Esophagus muscularis mucosa (tissue), 4 donors: ENCODE data around the gene SHC1. TPM values are rescaled to one million over a fixed set of nuclear protein-coding genes. Genes with fewer than 3 reads are reported as not detected.

Experiments used
- DNase-seq: peaks from one replicate; pipeline ENCODE4 v3.0.0-alpha.2; 2017; ENCODE audit errors: extremely low spot score
- H3K27ac ChIP-seq, 4 donors: fragments of 200-600 bp; sonication (generic); replicated peaks in 1 of 4; 1 replicate in 3 of 4; 2 replicates in 1 of 4; pipeline ENCODE4 v1.5.1; 2016 to 2019; ENCODE audit warnings: mild to moderate bottlenecking in 1 of 4
- H3K27me3 ChIP-seq, 4 donors: fragments of 200-600 bp; sonication (generic); one replicate each; pipeline versions ENCODE4 v1.5.1 to v1.6.0; 2016 to 2019
- H3K36me3 ChIP-seq, 4 donors: fragments of 200-600 bp; sonication (generic); one replicate each; pipeline ENCODE4 v1.5.1; 2016 to 2019
- H3K4me1 ChIP-seq, 4 donors: fragments of 200-600 bp; sonication (generic); one replicate each; pipeline ENCODE4 v1.5.1; 2016 to 2019
- H3K4me3 ChIP-seq, 4 donors: fragments of 200-600 bp; sonication (generic); 1 replicate in 2 of 4; 2 replicates in 2 of 4; pipeline ENCODE4 v1.5.1; 2016 to 2019; ENCODE audit warnings: mild to moderate bottlenecking in 4 of 4, moderate library complexity in 1 of 4
- H3K9me3 ChIP-seq, 4 donors: fragments of 200-600 bp; sonication (generic); 1 replicate in 3 of 4; 2 replicates in 1 of 4; pipeline ENCODE4 v1.5.1; 2016 to 2019
- EP300 ChIP-seq: sonication (generic); formaldehyde crosslinking; IDR thresholded peaks from one replicate; pipeline ENCODE4 v1.6.1; 2017; ENCODE audit warnings: antibody characterized with exemption
- POLR2A ChIP-seq: fragments of 450-650 bp; IDR thresholded peaks from one replicate; pipeline ENCODE4 v1.6.1; 2017; ENCODE audit warnings: antibody characterized with exemption, moderate library complexity, mild to moderate bottlenecking, low read depth
- POLR2AphosphoS5 ChIP-seq, 2 donors: sonication (generic); formaldehyde crosslinking; IDR thresholded peaks; one replicate each; pipeline ENCODE4 v1.6.1; 2017; ENCODE audit warnings: antibody characterized with exemption in 2 of 2
- WGBS: methylation state at CpG from one replicate; pipeline ENCODE4 v1.1.5; 2018; 5-methylcytosine and 5-hydroxymethylcytosine counted together
- intact Hi-C: fragments of 100-400 bp; cut with DNase I; formaldehyde crosslinking; loops from one replicate; pipeline ENCODE4 v1.15.1; 2023
- total RNA-seq, 4 donors: library from RNA; depleted of rRNA; stranded (reverse); fragments of >200 nt; gene quantifications; one replicate each; pipeline versions ENCODE4 v1.1.0 to v1.2.1, GENCODE V29; 2016
- TF ChIP-seq, protein P1 (sequence below), 3 experiments: fragments of 200-600 bp in 2 of 3; fragments of 450-650 bp in 1 of 3; sonication (generic) in 2 of 3; IDR thresholded peaks; one replicate each; pipeline ENCODE4 v1.5.1; 2017 to 2019; ENCODE audit warnings: antibody characterized with exemption in 3 of 3, mild to moderate bottlenecking in 2 of 3, moderate library complexity in 1 of 3

Gene SHC1
- total RNA-seq, 4 donors from 2014 or later, result 60.6 to 101 (median 93.4) TPM

DNA sequence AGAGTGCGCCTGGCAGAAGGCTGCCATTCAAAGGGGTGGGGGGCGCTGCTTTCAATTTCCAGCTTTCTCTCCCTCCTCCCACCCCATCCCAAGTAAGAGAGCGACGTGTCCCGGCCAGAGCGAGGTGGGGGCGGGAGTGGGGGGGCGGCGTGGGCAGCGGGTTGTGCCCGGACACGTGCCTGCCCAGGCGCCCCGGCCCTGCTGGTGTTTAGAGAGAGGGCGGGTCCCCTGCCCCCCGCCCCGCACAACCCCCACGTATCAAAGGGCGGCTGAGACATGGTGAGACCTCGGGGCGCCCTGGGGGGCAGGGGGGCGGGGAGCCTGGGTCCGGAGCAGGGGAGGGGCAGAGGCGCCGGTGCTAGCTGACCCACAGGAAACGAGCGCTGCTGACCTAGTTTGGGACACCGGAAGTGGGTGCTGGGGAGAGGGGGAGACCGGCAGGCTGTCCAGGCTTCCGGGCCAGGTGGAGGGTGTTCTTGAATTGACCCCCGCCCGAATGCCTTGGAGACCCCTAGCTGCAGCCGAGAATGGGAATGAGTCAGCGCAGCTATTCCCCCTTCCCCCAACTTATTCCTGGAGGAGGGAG is 33.3 kb upstream of the SHC1 start:
- Histone ChIP-seq H3K9me3 (no peaks in the 10 kb centered on the region), H3K27ac (peak overlapping the region; percentile 97 to 99 (median 98)), H3K4me1 (peaks cover 60 to 75% (median 70%) of the 10 kb centered on the region in 4 donors), H3K27me3 (no peaks in the 10 kb centered on the region), H3K4me3 (peak overlapping the region; percentile 80 to 97 (median 92)), H3K36me3 (no peaks in the 10 kb centered on the region)
- TF ChIP-seq, protein P1, sequence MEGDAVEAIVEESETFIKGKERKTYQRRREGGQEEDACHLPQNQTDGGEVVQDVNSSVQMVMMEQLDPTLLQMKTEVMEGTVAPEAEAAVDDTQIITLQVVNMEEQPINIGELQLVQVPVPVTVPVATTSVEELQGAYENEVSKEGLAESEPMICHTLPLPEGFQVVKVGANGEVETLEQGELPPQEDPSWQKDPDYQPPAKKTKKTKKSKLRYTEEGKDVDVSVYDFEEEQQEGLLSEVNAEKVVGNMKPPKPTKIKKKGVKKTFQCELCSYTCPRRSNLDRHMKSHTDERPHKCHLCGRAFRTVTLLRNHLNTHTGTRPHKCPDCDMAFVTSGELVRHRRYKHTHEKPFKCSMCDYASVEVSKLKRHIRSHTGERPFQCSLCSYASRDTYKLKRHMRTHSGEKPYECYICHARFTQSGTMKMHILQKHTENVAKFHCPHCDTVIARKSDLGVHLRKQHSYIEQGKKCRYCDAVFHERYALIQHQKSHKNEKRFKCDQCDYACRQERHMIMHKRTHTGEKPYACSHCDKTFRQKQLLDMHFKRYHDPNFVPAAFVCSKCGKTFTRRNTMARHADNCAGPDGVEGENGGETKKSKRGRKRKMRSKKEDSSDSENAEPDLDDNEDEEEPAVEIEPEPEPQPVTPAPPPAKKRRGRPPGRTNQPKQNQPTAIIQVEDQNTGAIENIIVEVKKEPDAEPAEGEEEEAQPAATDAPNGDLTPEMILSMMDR (IDR thresholded peaks at IDR 0.05), result no peak
- TF ChIP-seq POLR2A (peak; percentile 33), EP300 (no peak), POLR2AphosphoS5 (IDR thresholded peaks at IDR 0.05) (peak; percentile 42 to 57)
- 20% methylated on average over 1 of the region's 34 CpGs for WGBS
- no peak for DNase-seq
- intact Hi-C loops, result no loop called here

DNA sequence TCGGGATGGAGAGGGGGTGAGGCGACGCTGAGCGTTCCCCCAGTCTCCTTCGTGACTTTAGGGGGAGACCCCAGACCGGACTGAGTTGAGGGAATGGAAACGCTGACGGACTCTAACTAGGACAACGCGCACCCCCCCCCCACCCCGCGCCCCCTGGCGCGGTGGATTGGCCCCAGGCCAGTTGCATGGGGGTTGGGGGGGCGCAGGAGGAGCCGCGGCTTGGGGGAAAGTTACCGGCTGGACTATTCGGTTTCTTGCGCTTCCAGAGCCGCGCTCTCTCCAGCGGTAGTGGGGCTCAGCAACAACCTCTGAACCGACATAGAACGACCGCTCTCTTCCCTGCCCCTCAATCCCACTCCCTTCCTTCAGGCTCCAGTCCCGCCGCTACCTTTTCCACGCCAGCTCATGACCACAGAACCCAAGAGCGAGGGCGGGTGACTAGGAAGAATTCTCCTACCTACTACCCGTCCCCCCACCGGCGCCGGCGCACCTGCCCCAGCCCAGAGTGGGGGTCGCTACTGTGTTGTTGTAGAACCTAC is 32.7 kb upstream of the SHC1 start:
- WGBS, result 2% methylated on average over 28 of the region's 37 CpGs
- TF ChIP-seq, protein P1 (IDR thresholded peaks at IDR 0.05), result no peak
- TF ChIP-seq EP300 (no peak), POLR2A (no peak), POLR2AphosphoS5 (IDR thresholded peaks at IDR 0.05) (no peak)
- Histone ChIP-seq H3K27me3 (no peaks in the 10 kb centered on the region), H3K4me3 (peak overlapping the region; percentile 80 to 97 (median 92)), H3K4me1 (peaks cover 57 to 75% (median 69%) of the 10 kb centered on the region in 4 donors), H3K27ac (peak overlapping the region; percentile 97 to 99 (median 98)), H3K36me3 (no peaks in the 10 kb centered on the region), H3K9me3 (no peaks in the 10 kb centered on the region)
- DNase-seq, result no peak
- intact Hi-C loops, result no loop called here

DNA sequence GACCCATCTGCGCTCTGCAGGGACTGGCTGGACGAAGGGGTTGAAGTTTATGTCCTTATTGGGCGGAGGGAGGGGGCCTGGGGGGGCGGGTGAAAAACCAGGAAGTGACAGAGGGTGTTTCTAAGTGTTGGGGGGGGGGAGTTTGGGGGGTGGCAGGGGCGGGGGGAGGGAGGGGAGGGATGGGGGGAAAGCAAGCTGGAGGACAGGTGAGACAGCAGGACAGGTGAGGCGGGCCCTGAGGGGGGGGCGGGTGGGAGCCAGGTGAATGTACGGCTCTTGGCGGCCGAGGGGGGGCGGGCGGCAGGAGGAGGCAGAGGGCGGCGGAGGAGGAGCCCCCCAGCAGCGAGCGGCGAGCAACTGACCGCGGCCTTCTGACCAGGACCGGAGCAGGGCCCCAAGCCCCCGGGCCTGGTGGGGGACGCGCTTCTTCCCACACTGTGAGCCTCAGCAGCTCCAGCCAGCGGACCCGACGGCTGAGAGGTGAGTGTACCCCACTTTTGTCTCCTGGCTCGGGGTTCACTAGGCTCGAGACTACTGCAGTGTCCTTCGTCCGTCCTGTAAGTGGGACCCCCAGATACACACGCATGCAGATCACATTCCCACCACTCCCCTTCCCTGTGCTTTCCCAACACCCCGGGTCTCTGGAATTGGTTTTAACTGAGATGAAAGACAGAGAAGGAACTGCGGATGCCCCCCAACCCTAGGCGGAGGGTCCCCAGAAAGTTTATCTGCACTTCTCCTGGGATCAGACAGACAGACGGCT is 32.1 kb upstream of the SHC1 start, which contains the start of gene ZBTB7B:
ZBTB7B (plus strand) TSS at position 339 of the 763 bp plus-strand sequence. CDS start 11,859 bp downstream, outside the sequence.
- DNase-seq, result no peak
- H3K27ac ChIP-seq, result peak within 1 kb of the TSS; percentile 97 to 99 (median 98)
- no peak for TF ChIP-seq POLR2AphosphoS5 (IDR thresholded peaks at IDR 0.05)
- TF ChIP-seq POLR2A, result no peak
- no peak for TF ChIP-seq EP300
- TF ChIP-seq, protein P1 (IDR thresholded peaks at IDR 0.05), result no peak
- intact Hi-C loops, result no loop called here
- peaks cover 51 to 70% (median 63%) of the 10 kb centered on the region in 4 donors for H3K4me1 ChIP-seq
- H3K27me3 ChIP-seq, result no peaks in the 10 kb centered on the region
- peak within 1 kb of the TSS; percentile 80 to 97 (median 92) for H3K4me3 ChIP-seq
- 0% methylated on average over 26 of the region's 35 CpGs for WGBS
- H3K36me3 ChIP-seq, result no peaks in the 10 kb centered on the region
- no peaks in the 10 kb centered on the region for H3K9me3 ChIP-seq

DNA sequence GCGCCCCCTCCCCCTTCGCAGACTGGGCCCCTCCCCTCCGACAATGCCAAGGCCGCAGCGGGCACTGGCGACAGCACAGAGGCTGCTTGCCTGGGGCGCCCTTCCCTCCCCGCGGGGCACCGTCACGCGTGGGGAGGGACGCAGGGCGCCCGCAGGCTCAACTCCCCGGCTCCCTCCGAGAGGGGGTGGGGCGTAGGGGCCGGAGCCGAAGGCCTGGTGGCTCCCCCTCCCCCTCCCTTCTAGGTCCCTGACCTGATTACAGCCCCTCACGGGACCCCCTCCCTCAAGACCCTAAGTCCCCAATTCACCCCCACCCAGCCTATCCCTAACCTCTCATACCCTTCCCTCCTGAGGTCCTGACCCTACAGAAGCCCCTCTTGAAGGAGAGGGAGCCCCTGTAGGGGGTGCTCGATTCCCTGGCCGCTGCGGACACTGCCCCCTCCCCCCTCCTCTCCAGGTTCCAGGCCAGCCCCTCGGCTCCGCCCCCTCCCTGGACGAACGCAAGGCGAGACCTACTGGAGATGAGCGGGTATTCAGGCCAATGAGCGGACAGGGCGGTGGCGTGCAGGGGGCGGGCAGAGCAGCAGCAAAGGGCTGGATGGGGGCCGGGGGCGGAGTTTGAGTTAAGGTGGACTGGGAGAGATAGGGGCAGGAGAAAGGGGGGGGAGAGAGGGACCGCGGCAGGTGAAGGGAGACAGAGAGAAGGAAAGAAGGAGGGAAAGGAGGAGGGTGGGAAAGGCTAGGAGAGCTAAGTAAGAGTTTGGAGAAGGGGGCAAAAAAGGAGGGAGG is 31.3 kb upstream of the SHC1 start:
- Histone ChIP-seq H3K27ac (peak overlapping the region; percentile 97 to 99 (median 98)), H3K4me1 (peaks cover 44 to 62% (median 55%) of the 10 kb centered on the region in 4 donors), H3K9me3 (no peaks in the 10 kb centered on the region), H3K4me3 (peak overlapping the region; percentile 80 to 97 (median 92)), H3K36me3 (no peaks in the 10 kb centered on the region), H3K27me3 (no peaks in the 10 kb centered on the region)
- 0% methylated on average over 11 of the region's 38 CpGs for WGBS
- TF ChIP-seq POLR2A, result peak; percentile 84
- TF ChIP-seq POLR2AphosphoS5 (IDR thresholded peaks at IDR 0.05), result peak; percentile 84 to 95
- no peak for TF ChIP-seq EP300
- TF ChIP-seq, protein P1 (IDR thresholded peaks at IDR 0.05), result peak; percentile 40 to 42 (median 40)
- DNase-seq, result peak; percentile 100
- intact Hi-C loops, result no loop called here
